GM19372 (cell line): ENCODE data around the gene MED26.

Source experiments
- ATAC-seq: cut with Tn5 transposase; IDR thresholded peaks from one replicate; pipeline ENCODE4 v1.9.1; 2021; ENCODE audit warnings: mild to moderate bottlenecking, low read depth, moderate library complexity; ENCODE audit not compliant: unreplicated experiment

MED26 gene

GRCh38 chr19:16618248-16618647, 9.8 kb downstream of the MED26 start:
- no peak for ATAC-seq

GRCh38 chr19:16615808-16616207, 12.2 kb downstream of the MED26 start:
- ATAC-seq: no peak

- no peak for ATAC-seq
Observed at GRCh38 chr19:16614941-16615340, 13.1 kb downstream of the MED26 start.

GRCh38 chr19:16613841-16614240, 14.2 kb downstream of the MED26 start:
- no peak for ATAC-seq

GRCh38 chr19:16612636-16613035, 15.4 kb downstream of the MED26 start:
- no peak for ATAC-seq

- ATAC-seq: no peak
Observed at GRCh38 chr19:16611121-16611520, 16.9 kb downstream of the MED26 start.

- ATAC-seq: no peak
Observed at GRCh38 chr19:16609511-16610200, 18.3 kb downstream of the MED26 start.

GRCh38 chr19:16608290-16608739, 19.7 kb downstream of the MED26 start:
- no peak for ATAC-seq

GRCh38 chr19:16607819-16608218, 20.2 kb downstream of the MED26 start:
- ATAC-seq: no peak

- ATAC-seq: no peak
Observed at GRCh38 chr19:16605553-16605994, 22.4 kb downstream of the MED26 start.

- no peak for ATAC-seq
Observed at GRCh38 chr19:16605115-16605514, 22.9 kb downstream of the MED26 start.

GRCh38 chr19:16604615-16605014, 23.4 kb downstream of the MED26 start:
- ATAC-seq: no peak

- ATAC-seq: no peak
Observed at GRCh38 chr19:16603090-16603489, 24.9 kb downstream of the MED26 start.

GRCh38 chr19:16601378-16602052, 26.5 kb downstream of the MED26 start:
- no peak for ATAC-seq

GRCh38 chr19:16600824-16601223, 27.2 kb downstream of the MED26 start:
- no peak for ATAC-seq

GRCh38 chr19:16599655-16600346, 28.2 kb downstream of the MED26 start:
- ATAC-seq: no peak

- no peak for ATAC-seq
Observed at GRCh38 chr19:16598848-16599247, 29.2 kb downstream of the MED26 start.

- ATAC-seq: no peak
Observed at GRCh38 chr19:16596399-16596798, 31.6 kb downstream of the MED26 start.

- ATAC-seq: no peak
Observed at GRCh38 chr19:16595097-16595496, 32.9 kb downstream of the MED26 start.

- no peak for ATAC-seq
Observed at GRCh38 chr19:16594681-16595091, 33.3 kb downstream of the MED26 start.

GRCh38 chr19:16594131-16594586, 33.8 kb downstream of the MED26 start:
- ATAC-seq: no peak
